ENCODE measurements around the gene SRPK1. TPM values are rescaled to one million over a fixed set of nuclear protein-coding genes. Genes with fewer than 3 reads are reported as not detected.
A peak's percentile ranks its signal among the peaks of the same experiment; 100 is the strongest.
"Not testable (repeated sequence)": the region's sequence is repeated elsewhere in the genome, so short reads cannot be mapped to it uniquely, and the experiment has no call there.

Gene SRPK1
- total and polyA plus RNA-seq, 2 of the 13 experiments (the other 11 are each of a cell fraction or from before 2014, with no cell fraction given) = 56.4 to 142 TPM

DNA sequence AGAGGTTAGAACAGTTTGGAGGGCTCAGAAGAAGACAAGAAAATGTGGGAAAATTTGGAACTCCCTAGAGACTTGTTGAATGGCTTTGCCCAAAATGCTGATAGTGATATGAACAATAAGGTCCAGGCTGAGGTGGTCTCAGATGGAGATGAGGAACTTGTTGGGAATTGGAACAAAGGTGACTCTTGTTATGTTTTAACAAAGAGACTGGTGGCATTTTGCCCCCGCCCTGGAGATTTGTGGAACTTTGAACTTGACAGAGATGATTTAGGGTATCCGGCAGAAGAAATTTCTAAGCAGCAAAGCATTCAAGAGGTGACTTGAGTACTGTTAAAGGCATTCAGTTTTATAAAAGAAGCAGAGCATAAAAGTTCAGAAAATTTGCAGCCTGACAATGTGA is 19.1 kb upstream of the SRPK1 start (continued):
- TF ChIP-seq SOX5 (CRISPR knock-in tag; IDR thresholded peaks at IDR 0.05; ENCODE audit: borderline replicate concordance) = peak; percentile 24; the same call in 1 of the 2 replicates
- not testable (repeated sequence) for TF ChIP-seq SOX6 (IDR thresholded peaks at IDR 0.05)
- TF ChIP-seq SOX6 (CRISPR knock-in tag; IDR thresholded peaks at IDR 0.05) = peak; percentile 44; the same call in 1 of the 2 replicates
- TF ChIP-seq RXRB (CRISPR knock-in tag; IDR thresholded peaks at IDR 0.05; ENCODE audit: borderline replicate concordance) = peak; percentile 50

DNA sequence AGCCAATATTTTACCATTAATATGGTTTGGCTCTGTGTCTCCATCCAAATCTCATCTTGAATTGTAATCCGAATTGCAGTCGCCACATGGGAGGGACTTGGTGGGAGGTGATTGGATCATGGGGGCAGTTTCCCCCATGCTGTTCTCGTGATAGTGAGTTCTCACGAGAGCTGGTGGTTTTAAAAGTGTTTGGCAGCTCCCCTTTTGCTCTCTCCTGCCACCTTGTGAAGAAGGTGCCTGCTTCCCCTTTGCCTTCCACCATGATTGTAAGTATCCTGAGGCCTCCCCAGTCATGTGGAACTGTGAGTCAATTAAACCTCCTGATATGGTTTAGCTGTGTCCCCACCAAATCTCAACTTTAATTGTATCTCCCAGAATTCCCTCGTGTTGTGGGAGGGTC is 18.4 kb upstream of the SRPK1 start:
- H3K4me3 ChIP-seq (replicated peaks in 1 of 3; ENCODE audit: insufficient read depth in 1 of 3, low read depth in 2 of 3, low read length in 3 of 3); ATAC-seq; CTCF ChIA-PET (ENCODE audit: low intra/inter-chr PET ratio, low total read pairs); BruUV-seq (replicated peaks); FAIRE-seq; H3K9me3 ChIP-seq (ENCODE audit: low read length); H3K79me2 ChIP-seq (ENCODE audit: insufficient read depth, low read length); H3K36me3 ChIP-seq (replicated peaks in 1 of 2; ENCODE audit: control insufficient read depth in 1 of 2, insufficient read depth in 2 of 2, low read length in 2 of 2); H4K20me1 ChIP-seq (ENCODE audit: insufficient read depth, low read length); H3K4me2 ChIP-seq (ENCODE audit: low read depth, low read length); H3K27ac ChIP-seq (ENCODE audit: extremely low read length, insufficient read depth, low read length); in situ Hi-C loops (cut with HindIII; ENCODE audit: extremely low pct_ligation_motif_present, low pct_unique_long_range_greater_than_20kb); H3K9ac ChIP-seq (ENCODE audit: insufficient read depth, low read depth, low read length); DNase-seq (ENCODE audit: low spot score); H2AFZ ChIP-seq (ENCODE audit: low read length); POLR2A ChIA-PET; H3K27me3 ChIP-seq (ENCODE audit: control insufficient read depth in 1 of 2, insufficient read depth in 2 of 2, low read length in 2 of 2); intact Hi-C loops (cut with micrococcal nuclease; ENCODE audit: unreplicated experiment): not testable (repeated sequence)
- TF ChIP-seq CHD2 (IDR thresholded peaks at IDR 0.05; ENCODE audit: low read depth, low read length) = peak; percentile 40; the same call in 1 of the 2 replicates
- TF ChIP-seq, protein P1, sequence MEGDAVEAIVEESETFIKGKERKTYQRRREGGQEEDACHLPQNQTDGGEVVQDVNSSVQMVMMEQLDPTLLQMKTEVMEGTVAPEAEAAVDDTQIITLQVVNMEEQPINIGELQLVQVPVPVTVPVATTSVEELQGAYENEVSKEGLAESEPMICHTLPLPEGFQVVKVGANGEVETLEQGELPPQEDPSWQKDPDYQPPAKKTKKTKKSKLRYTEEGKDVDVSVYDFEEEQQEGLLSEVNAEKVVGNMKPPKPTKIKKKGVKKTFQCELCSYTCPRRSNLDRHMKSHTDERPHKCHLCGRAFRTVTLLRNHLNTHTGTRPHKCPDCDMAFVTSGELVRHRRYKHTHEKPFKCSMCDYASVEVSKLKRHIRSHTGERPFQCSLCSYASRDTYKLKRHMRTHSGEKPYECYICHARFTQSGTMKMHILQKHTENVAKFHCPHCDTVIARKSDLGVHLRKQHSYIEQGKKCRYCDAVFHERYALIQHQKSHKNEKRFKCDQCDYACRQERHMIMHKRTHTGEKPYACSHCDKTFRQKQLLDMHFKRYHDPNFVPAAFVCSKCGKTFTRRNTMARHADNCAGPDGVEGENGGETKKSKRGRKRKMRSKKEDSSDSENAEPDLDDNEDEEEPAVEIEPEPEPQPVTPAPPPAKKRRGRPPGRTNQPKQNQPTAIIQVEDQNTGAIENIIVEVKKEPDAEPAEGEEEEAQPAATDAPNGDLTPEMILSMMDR (CRISPR knock-in tag; IDR thresholded peaks at IDR 0.05) = peak; percentile 23; the same call in 1 of the 2 replicates
- 0 out of 2 replicates have a peak, but pooled peaks have one; percentile 19 for TF ChIP-seq STAG1 (CRISPR knock-in tag; IDR thresholded peaks at IDR 0.05)
- 0 out of 2 replicates have a peak, but pooled peaks have one; percentile 19 for TF ChIP-seq ZNF644 (CRISPR knock-in tag; IDR thresholded peaks at IDR 0.05; ENCODE audit: low read depth)
- TF ChIP-seq ZMYM4 (CRISPR knock-in tag; IDR thresholded peaks at IDR 0.05) = peak; percentile 49; the same call in 1 of the 2 replicates
- H3K4me1 ChIP-seq (ENCODE audit: insufficient read depth, low read length) = peaks cover 33% of the 10 kb centered on the region
- 55% methylated on average over 5 of the region's 5 CpGs for WGBS (ENCODE audit: low lambda C conversion rate)

Measured in HepG2 (cell line).